ENCODE measurements around the gene LIME1.

- no peak for TF ChIP-seq EZH2 (IDR thresholded peaks at IDR 0.05; ENCODE audit: low read length, missing control alignments)
- TF ChIP-seq CTCF (conservative IDR thresholded peaks at IDR 0.05 in 1 of 2, IDR thresholded peaks at IDR 0.05 in 1 of 2; ENCODE audit: low read depth in 1 of 2, low read length in 2 of 2): no peak
Observed at GRCh38 chr20:63782051-63782471, 45.6 kb downstream of the LIME1 start.

All from fibroblast of lung (primary cell).